Kidney tubule cell (primary cell): ENCODE results near the gene OR2B2.

Source experiments
- DNase-seq: peaks from one replicate; pipeline ENCODE4 v3.0.0-alpha.2; 2018; ENCODE audit warnings: low spot score

OR2B2 gene

GRCh38 chr6:27867051-27867944 lies 44.9 kb downstream of the OR2B2 start:
- DNase-seq = peak; percentile 64

- peak; percentile 67 for DNase-seq
These were observed 45.7 kb downstream of the OR2B2 start for GRCh38 chr6:27866357-27867050.

GRCh38 chr6:27865850-27866356 lies 46.3 kb downstream of the OR2B2 start:
- DNase-seq = no peak

- peak; percentile 95 for DNase-seq
These were observed 47.0 kb downstream of the OR2B2 start for GRCh38 chr6:27864906-27865849.

GRCh38 chr6:27863962-27864905 lies 48.0 kb downstream of the OR2B2 start:
- no peak for DNase-seq

- no peak for DNase-seq
These were observed 49.7 kb downstream of the OR2B2 start for GRCh38 chr6:27862396-27863066.

GRCh38 chr6:27861861-27862260 lies 50.3 kb downstream of the OR2B2 start:
- no peak for DNase-seq

- no peak for DNase-seq
These were observed 50.8 kb downstream of the OR2B2 start for GRCh38 chr6:27861276-27861840.
